ENCODE results near the gene SLC9C2. TPM values are rescaled to one million over a fixed set of nuclear protein-coding genes. Genes with fewer than 3 reads are reported as not detected.
"Not testable (repeated sequence)": the region's sequence is repeated elsewhere in the genome, so short reads cannot be mapped to it uniquely, and the experiment has no call there.

The SLC9C2 gene
- total RNA-seq, 1 experiment from 2014 or later = not detected

DNA sequence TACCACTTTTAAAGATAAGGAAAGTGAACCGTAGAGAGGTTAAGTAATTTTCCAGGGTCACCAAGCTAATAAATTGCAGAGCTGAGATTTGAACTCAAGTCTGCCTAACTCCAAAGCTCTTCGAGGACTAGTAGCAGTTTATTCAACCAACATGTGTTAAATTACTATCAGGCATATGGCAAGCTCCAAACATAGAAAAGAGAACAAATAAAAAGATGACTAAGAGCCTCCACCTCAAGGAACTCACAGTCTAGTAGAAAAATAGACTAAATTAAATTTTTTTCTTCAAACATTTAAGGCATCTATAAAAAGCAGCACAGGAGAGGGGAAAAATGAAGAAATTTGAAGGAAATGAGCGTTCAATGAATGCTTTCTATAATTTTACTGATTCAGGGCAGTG, 22.2 kb downstream of the SLC9C2 start:
- DNase-seq (ENCODE audit: low spot score) = no peak

DNA sequence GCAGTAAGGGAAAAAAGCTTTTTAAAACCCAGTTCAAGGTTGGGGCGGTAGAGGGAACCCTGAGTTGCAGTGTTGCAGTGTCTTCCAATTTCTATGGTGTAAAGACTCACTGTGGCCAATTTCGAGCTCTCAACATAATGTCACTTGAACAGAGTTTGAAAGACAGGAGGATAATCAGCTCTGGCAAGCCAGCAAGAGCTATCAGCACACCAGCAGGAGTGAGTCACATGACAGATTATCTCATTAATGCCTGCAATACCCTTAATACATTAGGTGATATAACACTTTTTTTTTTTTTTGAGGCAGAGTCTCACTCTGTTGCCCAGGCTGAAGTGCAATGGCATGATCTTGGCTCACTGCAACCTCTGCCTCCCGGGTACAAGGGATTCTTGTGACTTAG, 22.8 kb downstream of the SLC9C2 start:
- DNase-seq (ENCODE audit: low spot score) = no peak

DNA sequence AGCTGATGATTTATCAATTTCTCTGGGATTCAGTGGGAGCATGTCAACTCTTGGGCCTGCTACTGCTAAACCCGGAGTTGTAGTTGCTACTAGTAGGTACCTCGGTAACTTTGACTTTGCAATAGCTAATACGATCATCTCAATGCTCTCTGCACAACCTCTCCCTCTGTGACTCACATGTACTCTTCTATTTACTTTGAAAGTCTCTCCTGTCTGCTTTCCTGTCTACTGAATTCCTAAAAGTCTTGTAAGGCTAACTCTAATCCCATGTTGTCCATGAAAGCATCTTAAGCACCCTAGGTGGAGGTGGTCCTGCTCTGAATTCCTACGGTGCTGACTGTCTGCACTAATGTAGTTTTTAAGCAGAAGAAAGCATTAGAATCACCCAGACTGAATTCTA, 29.3 kb downstream of the SLC9C2 start:
- no peak for DNase-seq (ENCODE audit: low spot score)

DNA sequence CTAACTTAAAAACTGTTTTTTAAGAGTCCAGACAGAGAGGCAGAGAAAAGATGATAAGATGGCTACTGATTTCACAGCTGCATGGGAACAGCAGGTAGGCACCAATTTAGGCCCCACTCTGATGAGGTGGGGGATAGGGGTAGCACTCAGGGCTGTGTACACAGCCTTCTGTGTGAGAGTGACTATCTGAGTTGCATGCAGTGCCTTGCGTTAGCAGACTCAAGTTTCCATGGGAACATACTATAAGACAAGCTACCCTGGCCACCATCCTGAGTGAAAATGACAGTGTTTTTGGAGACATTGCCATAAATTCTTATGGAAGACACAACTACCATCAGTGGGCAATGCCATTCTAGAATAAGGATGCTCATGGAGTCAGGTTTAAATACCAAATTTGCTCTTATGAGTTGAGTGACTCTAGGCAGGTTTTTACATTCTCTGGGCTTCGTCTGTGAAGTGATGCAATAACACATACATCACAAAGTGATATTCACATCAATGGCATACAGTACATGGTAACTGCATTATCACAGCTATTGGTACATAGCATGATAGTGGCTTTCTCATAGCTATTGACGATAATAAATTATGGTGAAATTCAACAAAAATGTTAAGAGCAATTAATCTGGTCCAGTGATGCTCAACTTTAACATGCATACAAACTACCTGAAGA, 30.5 kb downstream of the SLC9C2 start:
- no peak for DNase-seq (ENCODE audit: low spot score)

DNA sequence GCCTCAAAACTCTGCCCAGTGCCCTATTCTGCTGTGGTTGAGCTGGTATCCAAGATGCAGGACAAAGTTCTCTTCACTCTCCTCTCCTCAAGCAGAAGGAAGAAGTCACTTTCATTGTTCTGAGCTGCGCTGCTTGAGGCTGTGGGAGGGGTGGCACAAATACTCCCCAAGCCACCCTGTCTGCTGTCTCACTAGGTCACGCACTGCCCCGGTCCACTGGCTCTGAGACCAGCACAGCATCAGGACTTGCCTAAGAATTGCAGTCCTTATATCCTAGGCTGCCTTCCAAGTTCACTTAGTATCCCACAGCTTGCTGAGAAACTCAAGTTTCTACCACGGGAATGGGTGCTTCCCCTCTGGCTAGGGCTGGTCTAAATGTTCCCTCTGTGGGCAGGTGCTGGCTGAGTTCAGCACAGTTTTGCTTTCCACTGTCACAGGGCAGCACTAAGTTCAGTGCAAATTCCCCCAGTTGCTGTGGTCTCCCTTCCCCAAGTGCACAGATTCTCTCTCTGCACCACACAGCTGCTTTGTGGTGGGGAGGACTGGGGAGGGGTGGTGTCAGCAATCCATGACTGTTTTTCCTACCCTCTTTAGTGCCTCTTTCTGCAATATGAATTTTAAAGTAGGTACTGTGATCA, 32.4 kb downstream of the SLC9C2 start:
- DNase-seq (ENCODE audit: low spot score) = no peak

DNA sequence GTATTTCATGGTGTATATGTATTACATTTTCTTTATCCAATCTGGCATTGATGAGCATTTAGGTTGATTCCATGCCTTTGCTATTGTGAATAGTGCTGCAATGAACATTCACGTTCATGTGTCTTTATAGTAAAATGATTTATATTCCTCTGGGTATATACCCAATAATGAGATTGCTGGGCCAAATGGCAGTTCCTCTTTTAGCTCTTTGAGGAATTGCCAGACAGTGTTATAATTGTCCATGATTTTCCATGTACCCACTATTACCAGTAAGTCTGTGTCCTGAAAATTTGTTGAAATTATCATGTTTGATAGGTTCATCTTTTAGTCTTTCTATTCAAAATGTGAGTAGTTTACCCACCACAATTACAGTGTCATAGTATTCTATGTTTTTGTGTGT, 34.4 kb downstream of the SLC9C2 start:
- DNase-seq (ENCODE audit: low spot score) = no peak

DNA sequence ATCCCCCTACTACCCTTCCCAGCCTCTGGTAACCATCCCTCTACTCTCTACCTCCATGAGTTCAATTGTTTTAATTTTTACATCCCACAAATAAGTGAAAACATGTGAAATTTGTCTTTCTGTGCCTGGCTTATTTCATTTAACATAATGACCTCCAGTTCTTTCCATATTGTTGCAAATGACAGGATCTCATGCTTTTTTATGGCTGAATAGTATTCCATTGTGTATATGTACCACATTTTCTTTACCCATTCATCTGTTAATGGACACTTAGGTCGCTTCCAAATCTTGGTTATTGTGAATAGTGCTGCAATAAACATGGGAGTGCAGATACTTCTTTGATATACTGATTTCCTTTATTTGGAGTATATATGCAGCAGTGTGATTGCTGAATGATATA, 39.0 kb downstream of the SLC9C2 start:
- DNase-seq (ENCODE audit: low spot score) = not testable (repeated sequence)

DNA sequence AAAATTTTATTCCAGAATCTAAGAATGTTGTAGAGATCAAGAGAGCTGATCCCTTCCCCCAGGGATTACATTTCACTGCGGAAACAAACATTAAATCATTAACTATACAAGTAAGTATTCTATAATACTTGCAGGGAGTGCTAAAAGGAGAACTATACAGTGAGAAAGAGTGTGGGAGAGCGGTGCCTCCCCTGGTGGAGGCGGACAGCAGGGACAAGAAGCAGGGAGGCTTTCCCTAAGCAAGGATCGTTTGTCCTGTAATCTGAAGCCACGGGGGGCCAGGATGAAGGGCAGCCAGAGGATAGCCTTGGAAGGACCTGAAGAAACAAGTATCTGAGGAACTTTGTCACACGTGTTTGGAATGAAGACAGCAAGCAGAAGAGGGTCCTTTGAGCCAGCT, 40.1 kb downstream of the SLC9C2 start:
- DNase-seq (ENCODE audit: low spot score) = no peak

DNA sequence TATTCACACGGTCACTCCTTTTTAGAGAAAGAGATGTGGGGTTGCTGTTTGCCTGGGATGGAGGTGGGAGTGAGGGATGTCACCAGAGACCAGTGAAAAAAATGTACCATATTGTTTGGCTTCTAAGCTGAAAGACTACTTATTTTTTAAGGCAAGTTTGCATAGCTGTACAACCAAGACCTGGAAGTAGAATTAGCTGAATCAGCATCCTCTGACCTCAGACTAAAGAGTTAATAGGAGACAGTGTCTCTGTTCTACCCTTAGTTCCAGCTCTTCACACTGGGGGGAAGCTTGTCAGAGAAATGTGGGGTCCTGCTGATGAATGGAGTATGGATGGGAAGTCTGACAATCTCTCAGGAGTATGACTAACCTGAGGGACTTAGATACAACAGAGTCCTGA, 41.6 kb downstream of the SLC9C2 start:
- no peak for DNase-seq (ENCODE audit: low spot score)

DNA sequence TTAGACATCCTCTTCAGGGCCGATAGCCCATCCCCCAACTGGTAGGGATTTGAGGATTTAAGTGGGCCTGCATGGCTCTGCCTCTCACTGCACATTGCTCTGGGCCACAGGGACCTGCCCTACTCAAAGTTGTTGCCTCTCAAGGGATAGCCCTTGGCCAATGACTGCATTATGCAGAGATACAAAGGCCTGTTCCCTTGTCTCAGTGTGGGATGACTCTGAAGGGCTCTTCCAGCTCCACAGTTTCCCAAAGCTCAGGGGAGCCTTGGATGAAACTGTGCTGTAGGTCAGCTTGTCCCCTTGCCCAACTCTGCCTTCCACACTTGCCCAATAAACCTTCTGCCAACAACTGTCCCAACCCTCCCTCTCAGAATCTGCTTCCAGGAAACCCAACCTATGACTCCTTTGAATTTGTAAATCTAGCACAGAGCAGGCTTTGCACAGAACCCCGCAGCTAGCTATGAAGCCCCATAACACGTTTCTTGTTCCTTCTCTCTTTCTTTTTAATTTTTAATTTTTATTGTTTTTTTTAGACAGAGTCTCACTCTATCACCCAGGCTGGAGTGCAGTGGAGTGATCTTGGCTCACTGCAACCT, 42.5 kb downstream of the SLC9C2 start:
- no peak for DNase-seq (ENCODE audit: low spot score)

DNA sequence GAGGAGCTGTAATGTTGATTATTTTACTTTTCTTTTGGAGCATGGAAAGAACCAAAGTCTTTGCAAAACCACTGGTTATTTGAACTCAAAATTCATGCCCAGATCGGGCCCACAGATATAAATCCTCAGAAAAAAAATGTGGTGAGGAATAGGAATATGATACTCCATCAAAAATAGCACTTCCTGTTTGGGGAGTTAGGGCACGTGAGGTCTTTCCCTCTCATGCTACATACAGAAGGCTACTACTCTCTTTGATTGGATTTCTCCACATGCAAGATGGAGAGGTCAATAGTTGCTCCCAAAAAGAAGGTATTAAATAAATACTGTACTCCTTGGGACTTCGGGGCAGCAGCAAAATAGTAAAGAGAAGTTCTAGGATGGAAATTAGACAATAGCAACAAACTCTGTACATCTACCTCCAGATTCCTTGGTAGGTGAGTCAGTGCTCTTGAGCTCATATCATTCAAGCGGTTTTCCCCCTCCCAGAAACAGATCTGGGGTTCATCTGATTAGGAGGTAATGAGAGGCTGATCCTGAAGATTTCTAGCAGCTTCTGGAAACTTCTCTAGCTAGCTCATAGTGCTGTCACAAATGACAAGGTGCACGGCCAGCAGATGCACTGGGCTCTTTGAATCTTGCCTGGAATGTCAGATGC, 47.1 kb downstream of the SLC9C2 start:
- DNase-seq (ENCODE audit: low spot score) = no peak

DNA sequence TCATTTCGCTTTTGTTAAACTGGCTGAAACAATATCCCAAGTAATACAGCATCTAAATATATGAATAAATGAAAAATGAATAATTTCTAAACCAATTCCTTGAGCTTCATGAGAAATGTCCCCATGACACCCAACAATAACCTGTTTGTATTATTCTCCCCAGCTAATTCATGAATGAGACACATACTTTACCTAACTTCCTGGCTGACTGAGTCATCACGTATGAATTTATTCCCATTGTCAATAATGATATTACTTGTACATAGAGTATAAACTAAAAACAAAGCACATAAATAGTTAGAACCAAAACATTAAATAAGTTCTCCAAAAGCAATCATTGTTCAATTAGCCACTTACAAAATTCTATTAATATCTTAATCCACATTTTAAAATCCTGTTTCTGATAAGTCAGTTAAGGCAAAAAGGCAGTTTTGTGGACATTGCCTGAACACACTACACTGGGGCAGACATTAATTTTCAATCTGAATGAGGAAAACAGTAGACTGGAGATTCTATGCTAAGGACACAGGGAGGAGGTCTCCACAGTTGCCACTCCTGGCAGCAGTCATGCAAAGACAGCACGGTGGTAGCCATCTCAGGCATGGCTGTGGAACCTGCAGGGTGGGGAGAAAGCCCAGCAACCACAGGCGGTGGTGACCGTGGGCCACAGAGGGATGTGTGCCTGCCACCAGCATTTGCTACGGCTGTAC, 48.2 kb downstream of the SLC9C2 start:
- DNase-seq (ENCODE audit: low spot score) = peak; percentile 39

DNA sequence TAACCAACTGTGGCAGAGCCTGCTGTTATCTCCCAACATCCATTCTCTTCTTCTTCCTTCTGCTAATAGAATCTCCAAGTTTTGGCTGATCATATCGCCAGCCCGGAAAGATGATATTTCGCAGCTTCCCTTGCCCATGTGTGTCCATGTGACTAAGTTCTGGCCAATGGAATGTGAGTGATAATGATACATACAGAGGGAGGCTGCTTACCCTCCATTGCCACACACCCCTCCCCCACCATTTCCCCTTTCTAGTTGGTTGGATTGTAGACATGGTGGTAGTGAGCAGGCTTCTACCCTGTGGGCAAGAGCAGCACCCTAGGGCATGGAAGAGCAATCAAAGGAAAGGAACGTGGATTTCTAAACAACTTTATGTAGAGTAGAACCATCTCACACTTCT, 48.8 kb downstream of the SLC9C2 start:
- DNase-seq (ENCODE audit: low spot score) = no peak

DNA sequence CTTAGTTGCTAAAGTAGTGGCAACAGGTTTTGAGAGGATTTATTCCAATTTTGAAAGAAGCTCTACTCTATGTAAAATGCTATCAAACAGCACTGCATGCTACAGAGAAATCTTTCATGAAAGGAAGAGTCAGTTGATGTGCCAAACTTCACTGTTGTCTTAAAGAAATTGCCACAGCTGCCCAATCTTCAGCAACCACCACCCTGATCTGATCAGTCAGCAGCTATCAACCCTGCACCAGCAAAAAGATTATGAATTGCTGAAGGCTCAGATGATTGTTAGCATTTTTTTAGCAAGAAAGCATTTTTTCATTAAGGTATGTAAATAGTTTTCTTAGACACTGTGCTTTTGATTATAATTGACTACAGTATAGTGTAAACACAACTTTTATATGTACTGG, 49.6 kb downstream of the SLC9C2 start:
- no peak for DNase-seq (ENCODE audit: low spot score)

DNA sequence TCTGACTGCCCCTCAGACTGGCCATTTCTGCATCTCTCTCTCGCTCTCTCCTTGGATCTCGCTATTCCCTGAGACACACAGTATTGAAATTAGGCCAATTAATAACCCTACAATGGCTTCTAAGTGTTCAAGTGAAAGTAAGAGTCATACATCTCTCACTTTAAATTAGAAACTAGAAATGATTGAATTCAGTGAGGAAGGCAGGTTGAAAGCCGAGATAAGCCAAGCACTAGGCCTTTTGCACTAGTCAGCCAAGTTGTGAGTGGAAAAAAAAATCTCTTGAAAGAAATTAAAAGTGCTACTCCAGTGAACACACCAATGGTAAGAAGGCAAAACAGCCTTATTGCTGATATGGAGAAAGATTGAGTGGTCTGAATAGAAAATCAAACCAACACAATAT, 51.2 kb downstream of the SLC9C2 start:
- DNase-seq (ENCODE audit: low spot score) = no peak

DNA sequence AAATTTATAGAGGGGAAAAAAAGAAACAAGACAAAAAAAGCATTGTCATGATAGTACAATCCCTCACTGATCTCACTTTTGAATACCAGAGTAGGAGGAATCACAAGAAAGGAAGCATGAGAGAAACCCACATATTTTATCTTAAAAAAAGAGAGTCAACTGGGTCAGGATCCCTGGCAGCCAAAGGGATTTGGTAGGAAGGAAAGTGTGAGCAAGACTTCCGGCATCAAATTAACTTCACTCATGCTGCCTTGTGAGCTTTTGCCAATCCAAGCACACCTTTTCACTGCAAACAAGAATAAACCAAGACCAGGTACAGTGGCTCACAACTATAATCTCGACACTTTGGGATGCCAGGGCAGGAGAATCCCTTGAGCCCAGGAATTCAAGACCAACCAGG, 53.1 kb downstream of the SLC9C2 start:
- no peak for DNase-seq (ENCODE audit: low spot score)

DNA sequence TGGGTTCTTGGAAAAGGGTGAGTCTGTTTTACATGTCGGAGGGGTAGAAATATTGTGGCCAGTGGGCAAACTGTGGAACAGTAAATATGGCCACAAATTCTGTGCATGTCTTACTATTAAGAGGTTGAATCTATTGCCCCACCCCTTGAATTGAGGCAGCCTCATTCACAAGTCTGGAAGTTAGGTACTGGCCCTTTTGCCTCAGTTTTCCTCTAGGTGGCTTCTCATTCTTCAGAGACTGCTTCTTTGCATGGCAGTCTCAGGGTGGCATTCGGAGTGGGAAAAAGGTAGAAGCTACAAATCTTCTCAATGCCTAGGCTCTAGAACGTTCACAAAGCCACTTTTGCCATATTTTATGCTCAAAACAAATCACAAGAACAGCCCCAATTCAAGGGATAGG, 57.2 kb downstream of the SLC9C2 start:
- DNase-seq (ENCODE audit: low spot score) = peak; percentile 12

DNA sequence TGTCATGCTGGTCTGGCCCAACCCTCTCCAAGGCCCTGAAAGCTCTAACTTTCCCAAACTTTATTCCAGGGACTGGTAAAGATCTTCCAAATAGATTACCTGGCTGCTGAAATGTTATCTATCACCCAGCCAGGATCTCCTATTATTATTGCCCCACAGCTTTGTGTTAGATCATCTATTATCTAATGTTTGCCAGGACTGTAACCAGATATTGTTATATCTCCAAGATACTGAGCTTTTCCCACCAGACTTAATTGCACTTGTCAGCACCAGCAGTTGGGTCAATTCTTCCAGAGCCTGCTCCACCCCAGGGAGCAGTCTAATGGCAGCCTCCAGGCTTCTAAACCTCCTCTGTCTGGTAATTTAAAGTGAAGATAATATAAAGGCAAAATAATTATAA, 66.6 kb downstream of the SLC9C2 start:
- no peak for DNase-seq (ENCODE audit: low spot score)

DNA sequence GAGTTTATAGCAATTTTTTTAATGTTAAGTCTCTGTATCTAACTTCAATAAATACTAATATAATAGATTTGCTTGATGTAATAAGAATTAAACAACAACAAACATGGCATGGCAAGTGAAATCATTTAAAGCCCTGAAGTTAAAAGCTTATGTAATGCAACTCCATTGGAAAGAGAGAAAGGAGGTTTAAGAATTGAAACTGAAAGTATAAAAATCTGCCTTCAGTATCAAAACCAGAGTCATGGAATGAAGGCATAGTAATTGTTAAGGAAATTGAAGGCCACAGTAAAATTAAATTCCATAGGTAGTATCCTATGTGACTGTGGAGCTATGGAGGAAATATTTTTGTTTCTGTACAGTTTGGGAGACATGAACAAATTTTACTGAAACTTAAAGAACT, 70.6 kb downstream of the SLC9C2 start:
- DNase-seq (ENCODE audit: low spot score) = no peak

DNA sequence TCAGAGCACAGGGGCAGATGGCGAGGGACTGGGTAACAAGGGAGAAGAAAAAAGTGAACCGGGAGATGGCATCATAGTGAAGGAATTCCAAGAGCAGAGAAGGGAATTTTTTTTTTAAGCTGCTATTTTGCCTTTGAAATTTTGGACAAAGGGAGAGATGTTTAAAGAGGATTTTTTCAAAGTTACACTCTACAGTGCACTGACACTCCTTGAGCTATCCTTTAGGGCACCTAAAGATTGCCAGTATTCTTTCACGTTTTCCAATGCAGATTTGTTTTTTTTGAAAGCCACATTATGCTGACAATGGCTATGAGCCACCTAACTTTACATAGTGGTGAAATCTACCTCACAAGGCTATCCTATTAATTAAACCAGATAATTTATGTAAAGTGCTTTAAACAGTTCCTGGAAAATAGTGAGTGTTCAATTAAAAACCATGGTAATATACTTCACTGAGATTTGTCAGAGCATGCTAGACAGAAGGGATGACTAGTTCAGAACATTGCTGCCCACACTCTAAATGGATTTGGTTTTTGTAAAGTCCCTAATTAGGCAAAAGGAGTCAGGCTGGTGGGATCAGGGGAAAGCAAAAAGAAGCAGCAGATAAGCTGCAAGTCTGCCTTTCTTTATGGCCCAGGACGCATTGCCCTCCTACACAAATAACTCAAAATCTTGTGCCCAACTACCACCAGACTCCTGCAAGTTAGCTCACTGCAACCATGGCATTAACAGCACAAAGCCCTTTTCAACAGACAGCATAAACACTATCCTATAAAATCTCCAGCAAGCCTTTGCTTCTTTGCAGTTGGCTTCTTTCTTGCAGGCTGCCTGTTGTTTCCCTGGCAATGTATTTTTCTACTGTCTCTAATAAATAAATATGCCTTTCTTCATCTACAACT, 71.8 kb downstream of the SLC9C2 start:
- no peak for DNase-seq (ENCODE audit: low spot score)

DNA sequence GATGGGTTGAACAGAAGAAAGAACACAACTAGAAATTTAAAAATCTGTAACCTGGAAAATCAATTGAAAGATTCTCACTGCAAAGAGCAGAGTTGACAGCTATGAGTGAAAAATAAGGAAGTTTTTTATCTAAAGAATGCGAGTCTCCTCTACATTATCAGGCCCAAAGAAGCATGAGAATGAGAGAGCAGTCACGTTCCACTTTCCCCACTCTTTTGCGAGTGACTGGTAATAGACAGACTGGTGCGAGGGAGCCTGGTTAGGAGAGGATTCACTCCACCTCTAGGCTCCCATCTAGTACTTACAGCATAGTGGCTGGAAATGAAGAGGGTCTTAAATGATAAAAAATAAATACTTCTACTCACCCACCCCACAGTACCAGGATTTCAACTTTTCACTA, 73.8 kb downstream of the SLC9C2 start:
- DNase-seq (ENCODE audit: low spot score) = no peak
